SK-N-SH (cell line): ENCODE measurements around the gene NSUN7. TPM values are rescaled to one million over a fixed set of nuclear protein-coding genes. Genes with fewer than 3 reads are reported as not detected.

Experiments used
- CTCF ChIA-PET: fragments of 300-600, 350-600 bp; formaldehyde crosslinking; extraction: SDS; loops from one replicate; lab custom pipeline; 2021; lab: Yijun Ruan, JAX
- POLR2A ChIA-PET: fragments of 350-600 bp; sonication (Branson Sonifier 250); formaldehyde crosslinking; extraction: SDS; loops from one replicate; lab custom pipeline; 2020; ENCODE audit warnings: antibody characterized with exemption, inconsistent platforms; lab: Yijun Ruan, JAX
- DNase-seq: peaks from one replicate; pipeline ENCODE4 v3.0.0; 2012
- H2AFZ ChIP-seq: fragments of 200-600 bp; sonication (generic); 2 replicates; pipeline ENCODE4 v1.8.1; 2016; ENCODE audit warnings: antibody characterized with exemption, mild to moderate bottlenecking, low read depth
- H3F3A ChIP-seq: fragments of 200-600 bp; sonication (generic); replicated peaks from 2 replicates; pipeline ENCODE3; 2016; ENCODE audit warnings: antibody characterized with exemption, mild to moderate bottlenecking; ENCODE audit not compliant: insufficient read depth
- H3K27ac ChIP-seq, 2 experiments: fragments of 200-500 bp in 1 of 2; fragments of 200-600 bp in 1 of 2; sonication (Bioruptor generic) in 1 of 2; sonication (generic), shearing (Covaris generic) in 1 of 2; 2 replicates each; pipeline versions ENCODE4 v1.5.1 to v1.6.1; 2014 to 2016; ENCODE audit warnings: low read depth in 2 of 2, inconsistent platforms in 1 of 2, low read length in 1 of 2, mild to moderate bottlenecking in 1 of 2, mixed read lengths in 1 of 2
- H3K27me3 ChIP-seq: fragments of 200-600 bp; sonication (generic), shearing (Covaris generic); 2 replicates; pipeline ENCODE4 v1.6.1; 2016; ENCODE audit warnings: mixed run types; ENCODE audit not compliant: insufficient read depth
- H3K36me3 ChIP-seq, 2 experiments: fragments of 200-500 bp in 1 of 2; fragments of 200-600 bp in 1 of 2; sonication (Bioruptor generic) in 1 of 2; sonication (generic) in 1 of 2; replicated peaks in 1 of 2; 2 replicates each; pipeline versions ENCODE3 to v1.5.1; 2014 to 2016; ENCODE audit warnings: low read length in 1 of 2, mild to moderate bottlenecking in 1 of 2; ENCODE audit not compliant: insufficient read depth in 2 of 2, control insufficient read depth in 1 of 2
- H3K4me1 ChIP-seq, 2 experiments: fragments of 200-500 bp in 1 of 2; fragments of 200-600 bp in 1 of 2; sonication (Bioruptor generic) in 1 of 2; sonication (generic), shearing (Covaris generic) in 1 of 2; 2 replicates each; pipeline versions ENCODE4 v1.5.1 to v1.6.1; 2014 to 2016; ENCODE audit warnings: low read depth in 1 of 2, low read length in 1 of 2, mixed run types in 1 of 2; ENCODE audit not compliant: insufficient read depth in 2 of 2, control insufficient read depth in 1 of 2
- H3K4me2 ChIP-seq: fragments of 200-600 bp; sonication (generic), shearing (Covaris generic); 2 replicates; pipeline ENCODE4 v1.6.1; 2017; ENCODE audit warnings: mixed run types
- H3K4me3 ChIP-seq, 2 experiments: fragments of 200-500 bp in 1 of 2; fragments of 200-600 bp in 1 of 2; sonication (Bioruptor generic) in 1 of 2; sonication (generic), shearing (Covaris generic) in 1 of 2; 2 replicates each; pipeline versions ENCODE4 v1.5.1 to v1.8.1; 2014 to 2016; ENCODE audit warnings: low read depth in 2 of 2, inconsistent platforms in 1 of 2, low read length in 1 of 2, mild to moderate bottlenecking in 1 of 2, mixed read lengths in 1 of 2, moderate library complexity in 1 of 2
- H3K79me2 ChIP-seq: fragments of 200-600 bp; sonication (generic); 2 replicates; pipeline ENCODE4 v1.8.1; 2017; ENCODE audit warnings: mild to moderate bottlenecking; ENCODE audit not compliant: insufficient read depth
- H3K9ac ChIP-seq: fragments of 200-600 bp; sonication (generic); 2 replicates; pipeline ENCODE4 v1.6.1; 2017; ENCODE audit warnings: mixed run types
- H3K9me2 ChIP-seq: fragments of 200-600 bp; sonication (generic); 2 replicates; pipeline ENCODE4 v1.6.1; 2017; ENCODE audit warnings: mixed run types
- H3K9me3 ChIP-seq: fragments of 200-600 bp; sonication (generic); 2 replicates; pipeline ENCODE4 v1.6.1; 2017; ENCODE audit warnings: mixed run types, mild to moderate bottlenecking, moderate library complexity
- H4K20me1 ChIP-seq: fragments of 200-600 bp; sonication (generic); 2 replicates; pipeline ENCODE4 v1.6.1; 2017; ENCODE audit warnings: mild to moderate bottlenecking, mixed run types; ENCODE audit not compliant: insufficient read depth
- CHD2 ChIP-seq: fragments of 150-350 bp; IDR thresholded peaks from 2 replicates; pipeline ENCODE4 v1.6.1; 2018; ENCODE audit warnings: low read length; ENCODE audit not compliant: partially characterized antibody
- CTCF ChIP-seq: fragments of 200-600 bp; sonication (generic); IDR thresholded peaks from 2 replicates; pipeline ENCODE4 v1.6.1; 2017; ENCODE audit warnings: antibody characterized with exemption, mild to moderate bottlenecking, moderate library complexity
- ELF1 ChIP-seq: IDR thresholded peaks from 2 replicates; pipeline ENCODE4 v1.4.0; 2012
- EP300 ChIP-seq, 2 experiments: IDR thresholded peaks; 2 replicates each; pipeline versions ENCODE4 v1.4.0 to v1.6.1; 2012; ENCODE audit warnings: borderline replicate concordance in 1 of 2, low read depth in 1 of 2, low read length in 1 of 2
- EZH2phosphoT487 ChIP-seq: fragments of 200-600 bp; sonication (generic); IDR thresholded peaks from 2 replicates; pipeline ENCODE4 v1.6.1; 2017; ENCODE audit warnings: low read depth, mixed run types, mild to moderate bottlenecking, antibody characterized with exemption, moderate library complexity, borderline replicate concordance
- FOSL2 ChIP-seq: IDR thresholded peaks from 2 replicates; pipeline ENCODE4 v1.4.0; 2012; ENCODE audit warnings: low read depth, mild to moderate bottlenecking, moderate library complexity, borderline replicate concordance
- FOXM1 ChIP-seq: IDR thresholded peaks from 2 replicates; pipeline ENCODE4 v1.4.0; 2012; ENCODE audit warnings: low read depth, mild to moderate bottlenecking
- GATA2 ChIP-seq: sonication (generic); formaldehyde crosslinking; IDR thresholded peaks from 2 replicates; pipeline ENCODE4 v1.5.0; 2020; ENCODE audit warnings: mild to moderate bottlenecking, missing genetic modification reagents
- JUND ChIP-seq: IDR thresholded peaks from 2 replicates; pipeline ENCODE4 v1.4.0; 2012
- MEF2A ChIP-seq: IDR thresholded peaks from 2 replicates; pipeline ENCODE4 v1.4.0; 2012; ENCODE audit warnings: low read depth, borderline replicate concordance
- NRF1 ChIP-seq: IDR thresholded peaks from 2 replicates; pipeline ENCODE4 v1.6.1; 2012; ENCODE audit warnings: low read depth, mild to moderate bottlenecking, low read length
- PBX3 ChIP-seq: IDR thresholded peaks from 2 replicates; pipeline ENCODE4; 2012
- RCOR1 ChIP-seq: fragments of 150-350 bp; IDR thresholded peaks from 2 replicates; pipeline ENCODE4 v1.6.1; 2017; ENCODE audit warnings: antibody characterized with exemption, low read length
- RFX5 ChIP-seq: IDR thresholded peaks from 2 replicates; pipeline ENCODE4 v1.6.1; 2012; ENCODE audit warnings: mild to moderate bottlenecking, improper control_type of control experiment, low read length
- RXRA ChIP-seq: IDR thresholded peaks from 2 replicates; pipeline ENCODE4 v1.4.0; 2012; ENCODE audit warnings: low read depth, mild to moderate bottlenecking, borderline replicate concordance
- SIN3A ChIP-seq: IDR thresholded peaks from 2 replicates; pipeline ENCODE4 v1.6.1; 2012; ENCODE audit warnings: low read depth, mild to moderate bottlenecking, low read length, moderate library complexity, borderline replicate concordance
- TAF1 ChIP-seq: IDR thresholded peaks from 2 replicates; pipeline ENCODE4 v1.6.1; 2012; ENCODE audit warnings: low read depth, mild to moderate bottlenecking, low read length, moderate library complexity, borderline replicate concordance
- TCF12 ChIP-seq: IDR thresholded peaks from 2 replicates; pipeline ENCODE4 v1.4.0; 2012
- TEAD4 ChIP-seq: IDR thresholded peaks from 2 replicates; pipeline ENCODE4 v1.4.0; 2012; ENCODE audit warnings: mild to moderate bottlenecking, borderline replicate concordance; ENCODE audit not compliant: insufficient read depth
- USF2 ChIP-seq: fragments of 150-350 bp; IDR thresholded peaks from 2 replicates; pipeline ENCODE4 v1.6.1; 2017; ENCODE audit warnings: antibody characterized with exemption, low read length, low read depth, borderline replicate concordance
- ZBTB33 ChIP-seq: IDR thresholded peaks from 2 replicates; pipeline ENCODE4 v1.4.0; 2012; ENCODE audit warnings: low read depth, borderline replicate concordance
- WGBS: methylation state at CpG from one replicate; pipeline ENCODE4 v1.1.6; 2017; ENCODE audit warnings: low lambda C conversion rate; 5-methylcytosine and 5-hydroxymethylcytosine counted together
- polyA plus RNA-seq, 3 experiments: library from polyadenylated mRNA; depleted of rRNA; stranded (reverse); fragments of >200 nt; gene quantifications; 2 replicates each; pipeline ENCODE4 v1.2.3, GENCODE V29; 2012

NSUN7 gene
- polyA plus RNA-seq, 1 of the 3 experiments (the other 2 are of a cell fraction), result 0.28 TPM

- no peak overlapping the region for H3K4me2 ChIP-seq
- no peaks in the 10 kb centered on the region for H3K36me3 ChIP-seq
- ChIA-PET POLR2A (no interaction called here), CTCF (no interaction called here)
- no peaks in the 10 kb centered on the region for H3K9me3 ChIP-seq
- no peaks in the 10 kb centered on the region for H4K20me1 ChIP-seq
- no peaks in the 10 kb centered on the region; the same call in 1 of the 2 replicates for H3K9me2 ChIP-seq
- TF ChIP-seq RFX5 (no peak), TCF12 (no peak), TEAD4 (no peak), MEF2A (no peak), TAF1 (no peak), EZH2phosphoT487 (no peak)
- 91% methylated on average over 5 of the region's 5 CpGs for WGBS
- no peaks in the 10 kb centered on the region for H3K79me2 ChIP-seq
- H3F3A ChIP-seq, result peaks cover 9% of the 10 kb centered on the region
- no peaks in the 10 kb centered on the region for H3K4me1 ChIP-seq
- no peak overlapping the region for H2AFZ ChIP-seq
- H3K9ac ChIP-seq, result no peak overlapping the region
- H3K27ac ChIP-seq, result no peak overlapping the region
- no peak overlapping the region for H3K4me3 ChIP-seq
- DNase-seq, result no peak
- H3K27me3 ChIP-seq, result no peaks in the 10 kb centered on the region
Measured at GRCh38 chr4:40704073-40704472, 45.7 kb upstream of the NSUN7 start.

GRCh38 chr4:40710484-40711254, 39.1 kb upstream of the NSUN7 start:
- H3K4me3 ChIP-seq, result no peak overlapping the region
- 55% methylated on average over 5 of the region's 5 CpGs for WGBS
- TF ChIP-seq GATA2 (CRISPR knock-in tag) (no peak), USF2 (no peak), RCOR1 (no peak), ELF1 (no peak), SIN3A (no peak), PBX3 (no peak), EZH2phosphoT487 (no peak), RFX5 (no peak), MEF2A (no peak), FOXM1 (no peak), FOSL2 (no peak), CTCF (no peak), TAF1 (no peak), CHD2 (no peak), NRF1 (no peak), ZBTB33 (no peak), EP300 (IDR thresholded peaks at IDR 0.05; ENCODE audit: borderline replicate concordance in 1 of 2, low read depth in 1 of 2, low read length in 1 of 2) (no peak), RXRA (no peak), JUND (no peak)
- TF ChIP-seq, all 33 proteins: peak for 0
- no peaks in the 10 kb centered on the region for H4K20me1 ChIP-seq
- H3K9ac ChIP-seq, result no peak overlapping the region
- CTCF ChIA-PET, result no interaction called here
- no peaks in the 10 kb centered on the region for H3K4me1 ChIP-seq
- H3F3A ChIP-seq, result no peaks in the 10 kb centered on the region
- H3K4me2 ChIP-seq, result no peak overlapping the region
- no peaks in the 10 kb centered on the region for H3K27me3 ChIP-seq
- POLR2A ChIA-PET, result no interaction called here
- no peak for DNase-seq
- no peak overlapping the region for H3K27ac ChIP-seq
- no peak overlapping the region for H2AFZ ChIP-seq
- H3K79me2 ChIP-seq, result no peaks in the 10 kb centered on the region
- no peaks in the 10 kb centered on the region for H3K9me3 ChIP-seq
- no peaks in the 10 kb centered on the region for H3K36me3 ChIP-seq
- H3K9me2 ChIP-seq, result no peaks in the 10 kb centered on the region; the same call in 1 of the 2 replicates
